KG1 (cell line): ENCODE measurements around the gene METTL21C.

Experiments used
- DNase-seq: peaks from one replicate; lab custom pipeline; 2025; lab: John Stamatoyannopoulos, UW

METTL21C gene

GRCh38 chr13:102697929-102698648, 3.2 kb upstream of the METTL21C start:
- no peak for DNase-seq

- no peak for DNase-seq
Observed at GRCh38 chr13:102697264-102697663, 2.4 kb upstream of the METTL21C start.

- DNase-seq: no peak
Observed at GRCh38 chr13:102696465-102696864, 1.6 kb upstream of the METTL21C start.

- no peak for DNase-seq
Observed at GRCh38 chr13:102693776-102694175, 1.1 kb downstream of the METTL21C start.

- no peak for DNase-seq
Observed at GRCh38 chr13:102693250-102693649, 1.6 kb downstream of the METTL21C start.

- DNase-seq: no peak
Observed at GRCh38 chr13:102692491-102692826, 2.4 kb downstream of the METTL21C start.

GRCh38 chr13:102690883-102691282, 4.0 kb downstream of the METTL21C start:
- DNase-seq: no peak

GRCh38 chr13:102688306-102688973, 6.4 kb downstream of the METTL21C start:
- no peak for DNase-seq

GRCh38 chr13:102687520-102687919, 7.3 kb downstream of the METTL21C start:
- no peak for DNase-seq

- no peak for DNase-seq
Observed at GRCh38 chr13:102686024-102686423, 8.8 kb downstream of the METTL21C start.

GRCh38 chr13:102683637-102684036, 11.2 kb downstream of the METTL21C start:
- DNase-seq: no peak

GRCh38 chr13:102682727-102683126, 12.1 kb downstream of the METTL21C start:
- DNase-seq: no peak

GRCh38 chr13:102682211-102682610, 12.6 kb downstream of the METTL21C start:
- no peak for DNase-seq

- no peak for DNase-seq
Observed at GRCh38 chr13:102680842-102681740, 13.8 kb downstream of the METTL21C start.

GRCh38 chr13:102680133-102680717, 14.6 kb downstream of the METTL21C start:
- no peak for DNase-seq

- no peak for DNase-seq
Observed at GRCh38 chr13:102679449-102680132, 15.3 kb downstream of the METTL21C start.

- DNase-seq: no peak
Observed at GRCh38 chr13:102678339-102679107, 16.3 kb downstream of the METTL21C start.

- no peak for DNase-seq
Observed at GRCh38 chr13:102677122-102677521, 17.7 kb downstream of the METTL21C start.

GRCh38 chr13:102675115-102675514, 19.7 kb downstream of the METTL21C start:
- DNase-seq: no peak

- no peak for DNase-seq
Observed at GRCh38 chr13:102670130-102670529, 24.7 kb downstream of the METTL21C start.

GRCh38 chr13:102667911-102668310, 26.9 kb downstream of the METTL21C start:
- DNase-seq: no peak
